ENCODE results near the gene PPP1R8.

The PPP1R8 gene

GRCh38 chr1:27883536-27883935, 53.0 kb downstream of the PPP1R8 start:
- H3K36me3 ChIP-seq (ENCODE audit: insufficient read depth, low read length): peaks cover 16% of the 10 kb centered on the region
- no peaks in the 10 kb centered on the region for H3K79me2 ChIP-seq (ENCODE audit: control insufficient read depth, insufficient read depth, low read length, unreplicated experiment)
- no peak overlapping the region for H3K4me3 ChIP-seq (ENCODE audit: low read depth, low read length)
- H3K27me3 ChIP-seq (ENCODE audit: insufficient read depth, low read length): no peaks in the 10 kb centered on the region
- peaks cover 5% of the 10 kb centered on the region for H3K4me1 ChIP-seq (ENCODE audit: control insufficient read depth, insufficient read depth, low read length, unreplicated experiment)
- no peak overlapping the region for H2AFZ ChIP-seq (ENCODE audit: low read length, unreplicated experiment)
- H3K27ac ChIP-seq (ENCODE audit: low read depth, low read length): no peak overlapping the region

- Histone ChIP-seq H3K4me1 (ENCODE audit: control insufficient read depth, insufficient read depth, low read length, unreplicated experiment) (peaks cover 5% of the 10 kb centered on the region), H3K27ac (ENCODE audit: low read depth, low read length) (no peak overlapping the region), H3K36me3 (ENCODE audit: insufficient read depth, low read length) (peaks cover 17% of the 10 kb centered on the region), H3K4me3 (ENCODE audit: low read depth, low read length) (no peak overlapping the region), H2AFZ (ENCODE audit: low read length, unreplicated experiment) (no peak overlapping the region), H3K27me3 (ENCODE audit: insufficient read depth, low read length) (no peaks in the 10 kb centered on the region), H3K79me2 (ENCODE audit: control insufficient read depth, insufficient read depth, low read length, unreplicated experiment) (no peaks in the 10 kb centered on the region)
Measured at GRCh38 chr1:27884006-27884954, 53.7 kb downstream of the PPP1R8 start.

GRCh38 chr1:27885114-27885528, 54.5 kb downstream of the PPP1R8 start:
- H3K36me3 ChIP-seq (ENCODE audit: insufficient read depth, low read length): peaks cover 24% of the 10 kb centered on the region
- peaks cover 5% of the 10 kb centered on the region for H3K4me1 ChIP-seq (ENCODE audit: control insufficient read depth, insufficient read depth, low read length, unreplicated experiment)
- H3K4me3 ChIP-seq (ENCODE audit: low read depth, low read length): no peak overlapping the region
- H2AFZ ChIP-seq (ENCODE audit: low read length, unreplicated experiment): no peak overlapping the region
- no peaks in the 10 kb centered on the region for H3K27me3 ChIP-seq (ENCODE audit: insufficient read depth, low read length)
- no peak overlapping the region for H3K27ac ChIP-seq (ENCODE audit: low read depth, low read length)
- no peaks in the 10 kb centered on the region for H3K79me2 ChIP-seq (ENCODE audit: control insufficient read depth, insufficient read depth, low read length, unreplicated experiment)

GRCh38 chr1:27885621-27886352, 55.2 kb downstream of the PPP1R8 start:
- Histone ChIP-seq H3K36me3 (ENCODE audit: insufficient read depth, low read length) (peaks cover 24% of the 10 kb centered on the region), H3K79me2 (ENCODE audit: control insufficient read depth, insufficient read depth, low read length, unreplicated experiment) (no peaks in the 10 kb centered on the region), H2AFZ (ENCODE audit: low read length, unreplicated experiment) (no peak overlapping the region), H3K27ac (ENCODE audit: low read depth, low read length) (no peak overlapping the region), H3K27me3 (ENCODE audit: insufficient read depth, low read length) (no peaks in the 10 kb centered on the region), H3K4me3 (ENCODE audit: low read depth, low read length) (no peak overlapping the region), H3K4me1 (ENCODE audit: control insufficient read depth, insufficient read depth, low read length, unreplicated experiment) (peaks cover 5% of the 10 kb centered on the region)

- no peak overlapping the region for H2AFZ ChIP-seq (ENCODE audit: low read length, unreplicated experiment)
- no peak overlapping the region for H3K4me3 ChIP-seq (ENCODE audit: low read depth, low read length)
- H3K36me3 ChIP-seq (ENCODE audit: insufficient read depth, low read length): peaks cover 29% of the 10 kb centered on the region
- H3K4me1 ChIP-seq (ENCODE audit: control insufficient read depth, insufficient read depth, low read length, unreplicated experiment): peaks cover 5% of the 10 kb centered on the region
- H3K79me2 ChIP-seq (ENCODE audit: control insufficient read depth, insufficient read depth, low read length, unreplicated experiment): no peaks in the 10 kb centered on the region
- H3K27ac ChIP-seq (ENCODE audit: low read depth, low read length): no peak overlapping the region
- H3K27me3 ChIP-seq (ENCODE audit: insufficient read depth, low read length): no peaks in the 10 kb centered on the region
Measured at GRCh38 chr1:27886353-27886679, 55.7 kb downstream of the PPP1R8 start.

GRCh38 chr1:27886744-27887143, 56.2 kb downstream of the PPP1R8 start:
- Histone ChIP-seq H3K27ac (ENCODE audit: low read depth, low read length) (no peak overlapping the region), H3K4me1 (ENCODE audit: control insufficient read depth, insufficient read depth, low read length, unreplicated experiment) (peaks cover 5% of the 10 kb centered on the region), H3K4me3 (ENCODE audit: low read depth, low read length) (no peak overlapping the region), H2AFZ (ENCODE audit: low read length, unreplicated experiment) (no peak overlapping the region), H3K27me3 (ENCODE audit: insufficient read depth, low read length) (no peaks in the 10 kb centered on the region), H3K79me2 (ENCODE audit: control insufficient read depth, insufficient read depth, low read length, unreplicated experiment) (no peaks in the 10 kb centered on the region), H3K36me3 (ENCODE audit: insufficient read depth, low read length) (peaks cover 32% of the 10 kb centered on the region)

GRCh38 chr1:27887215-27888021, 56.8 kb downstream of the PPP1R8 start:
- no peaks in the 10 kb centered on the region for H3K79me2 ChIP-seq (ENCODE audit: control insufficient read depth, insufficient read depth, low read length, unreplicated experiment)
- no peaks in the 10 kb centered on the region for H3K27me3 ChIP-seq (ENCODE audit: insufficient read depth, low read length)
- no peak overlapping the region for H3K4me3 ChIP-seq (ENCODE audit: low read depth, low read length)
- H3K4me1 ChIP-seq (ENCODE audit: control insufficient read depth, insufficient read depth, low read length, unreplicated experiment): peaks cover 5% of the 10 kb centered on the region
- H2AFZ ChIP-seq (ENCODE audit: low read length, unreplicated experiment): no peak overlapping the region
- H3K27ac ChIP-seq (ENCODE audit: low read depth, low read length): no peak overlapping the region
- peaks cover 39% of the 10 kb centered on the region for H3K36me3 ChIP-seq (ENCODE audit: insufficient read depth, low read length)

- H3K27ac ChIP-seq (ENCODE audit: low read depth, low read length): no peak overlapping the region
- H3K4me3 ChIP-seq (ENCODE audit: low read depth, low read length): no peak overlapping the region
- no peaks in the 10 kb centered on the region for H3K79me2 ChIP-seq (ENCODE audit: control insufficient read depth, insufficient read depth, low read length, unreplicated experiment)
- peaks cover 5% of the 10 kb centered on the region for H3K4me1 ChIP-seq (ENCODE audit: control insufficient read depth, insufficient read depth, low read length, unreplicated experiment)
- no peaks in the 10 kb centered on the region for H3K27me3 ChIP-seq (ENCODE audit: insufficient read depth, low read length)
- peaks cover 46% of the 10 kb centered on the region for H3K36me3 ChIP-seq (ENCODE audit: insufficient read depth, low read length)
- H2AFZ ChIP-seq (ENCODE audit: low read length, unreplicated experiment): no peak overlapping the region
Measured at GRCh38 chr1:27889506-27889905, 58.9 kb downstream of the PPP1R8 start.

GRCh38 chr1:27891196-27891889, 60.8 kb downstream of the PPP1R8 start:
- Histone ChIP-seq H3K4me3 (ENCODE audit: low read depth, low read length) (no peak overlapping the region), H3K4me1 (ENCODE audit: control insufficient read depth, insufficient read depth, low read length, unreplicated experiment) (peaks cover 5% of the 10 kb centered on the region), H2AFZ (ENCODE audit: low read length, unreplicated experiment) (no peak overlapping the region), H3K27me3 (ENCODE audit: insufficient read depth, low read length) (no peaks in the 10 kb centered on the region), H3K79me2 (ENCODE audit: control insufficient read depth, insufficient read depth, low read length, unreplicated experiment) (no peaks in the 10 kb centered on the region), H3K27ac (ENCODE audit: low read depth, low read length) (peak overlapping the region; percentile 14; the same call in 1 of the 2 replicates), H3K36me3 (ENCODE audit: insufficient read depth, low read length) (peaks cover 38% of the 10 kb centered on the region)

- Histone ChIP-seq H3K79me2 (ENCODE audit: control insufficient read depth, insufficient read depth, low read length, unreplicated experiment) (no peaks in the 10 kb centered on the region), H3K4me1 (ENCODE audit: control insufficient read depth, insufficient read depth, low read length, unreplicated experiment) (no peaks in the 10 kb centered on the region), H3K4me3 (ENCODE audit: low read depth, low read length) (no peak overlapping the region), H2AFZ (ENCODE audit: low read length, unreplicated experiment) (no peak overlapping the region), H3K36me3 (ENCODE audit: insufficient read depth, low read length) (peaks cover 38% of the 10 kb centered on the region), H3K27ac (ENCODE audit: low read depth, low read length) (no peak overlapping the region), H3K27me3 (ENCODE audit: insufficient read depth, low read length) (no peaks in the 10 kb centered on the region)
Measured at GRCh38 chr1:27894521-27894920, 63.9 kb downstream of the PPP1R8 start.
